MG63 (cell line): ENCODE data around the gene HNRNPF. TPM values are rescaled to one million over a fixed set of nuclear protein-coding genes. Genes with fewer than 3 reads are reported as not detected.
A peak's percentile ranks its signal among the peaks of the same experiment; 100 is the strongest.
"Not testable (repeated sequence)": the region's sequence is repeated elsewhere in the genome, so short reads cannot be mapped to it uniquely, and the experiment has no call there.

ENCODE experiments used
- DNase-seq: peaks from one replicate; pipeline ENCODE4 v3.0.0-alpha.2; 2020
- H3K27me3 ChIP-seq: fragments of 250-450 bp; sonication (Bioruptor Pico); 2 replicates; pipeline ENCODE4 v1.5.1; 2020; ENCODE audit warnings: mild to moderate bottlenecking, moderate library complexity
- H3K36me3 ChIP-seq: fragments of 250-450 bp; sonication (Bioruptor Pico); 2 replicates; pipeline ENCODE4 v1.5.1; 2020; ENCODE audit warnings: mild to moderate bottlenecking, moderate library complexity
- H3K4me3 ChIP-seq: fragments of 250-450 bp; sonication (Bioruptor Pico); 2 replicates; pipeline ENCODE4 v1.5.1; 2020; ENCODE audit warnings: mild to moderate bottlenecking, moderate library complexity
- H3K9me3 ChIP-seq: fragments of 250-450 bp; sonication (Bioruptor Pico); 2 replicates; pipeline ENCODE4 v1.5.1; 2020; ENCODE audit warnings: mild to moderate bottlenecking, moderate library complexity
- total RNA-seq: library from RNA; depleted of rRNA; stranded (reverse); fragments of >200 nt; shearing (Covaris generic); gene quantifications from 2 replicates; pipeline ENCODE4 v1.2.3, GENCODE V29; 2014; ENCODE audit warnings: low replicate concordance

The HNRNPF gene
- total RNA-seq, 1 experiment from 2014 or later = 286 TPM

DNA sequence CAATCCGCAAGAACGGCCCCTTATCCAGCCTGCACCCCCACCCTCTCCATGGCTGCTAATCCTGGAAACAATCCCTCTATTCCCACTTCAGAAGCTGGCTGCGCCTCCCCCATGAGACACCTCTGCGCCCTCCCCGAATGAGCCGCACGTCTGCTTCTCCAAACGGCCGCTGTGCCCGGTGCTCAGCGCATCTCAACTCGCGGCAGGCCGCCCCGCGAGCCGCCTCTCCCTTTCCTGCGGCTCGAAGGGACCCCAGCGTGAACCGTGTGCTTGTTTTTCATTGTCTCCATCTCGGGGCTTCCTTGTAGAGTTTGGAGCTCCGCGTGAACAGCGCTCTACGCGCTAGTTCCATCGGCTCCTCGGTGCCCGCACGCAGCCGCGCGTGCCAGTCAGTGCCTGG is 58.3 kb downstream of the HNRNPF start:
- Histone ChIP-seq H3K36me3 (no peaks in the 10 kb centered on the region), H3K27me3 (no peaks in the 10 kb centered on the region), H3K9me3 (no peaks in the 10 kb centered on the region), H3K4me3 (no peak overlapping the region)
- no peak for DNase-seq

DNA sequence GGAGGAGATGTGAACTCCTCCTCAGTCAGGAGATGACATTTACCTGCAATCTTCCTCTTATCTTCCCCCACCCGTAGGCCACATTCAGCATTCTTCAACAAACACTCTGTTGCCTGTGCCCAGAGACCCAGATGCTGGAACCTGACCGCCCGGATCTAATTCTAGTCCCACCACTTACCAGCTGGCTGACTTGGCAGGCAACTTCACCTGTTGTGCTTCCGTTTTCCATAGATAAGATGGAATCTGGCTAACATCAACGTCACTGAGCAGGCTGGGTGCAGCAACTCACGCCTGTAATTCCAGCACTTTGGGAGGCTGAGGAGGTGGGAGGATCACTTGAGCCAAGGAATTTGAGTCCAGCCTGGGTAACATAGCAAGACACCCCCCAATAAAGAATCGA is 58.8 kb downstream of the HNRNPF start:
- H3K9me3 ChIP-seq = no peaks in the 10 kb centered on the region
- no peaks in the 10 kb centered on the region for H3K36me3 ChIP-seq
- no peaks in the 10 kb centered on the region for H3K27me3 ChIP-seq
- no peak overlapping the region for H3K4me3 ChIP-seq
- DNase-seq = no peak

GRCh38 chr10:43348511-43349312 is 60.3 kb downstream of the HNRNPF start:
- Histone ChIP-seq H3K27me3 (no peaks in the 10 kb centered on the region), H3K4me3 (no peak overlapping the region), H3K36me3 (no peaks in the 10 kb centered on the region), H3K9me3 (no peaks in the 10 kb centered on the region)
- peak; percentile 70 for DNase-seq

GRCh38 chr10:43347997-43348396 is 61.0 kb downstream of the HNRNPF start:
- Histone ChIP-seq H3K27me3 (no peaks in the 10 kb centered on the region), H3K36me3 (no peaks in the 10 kb centered on the region), H3K9me3 (no peaks in the 10 kb centered on the region), H3K4me3 (no peak overlapping the region)
- DNase-seq = no peak

DNA sequence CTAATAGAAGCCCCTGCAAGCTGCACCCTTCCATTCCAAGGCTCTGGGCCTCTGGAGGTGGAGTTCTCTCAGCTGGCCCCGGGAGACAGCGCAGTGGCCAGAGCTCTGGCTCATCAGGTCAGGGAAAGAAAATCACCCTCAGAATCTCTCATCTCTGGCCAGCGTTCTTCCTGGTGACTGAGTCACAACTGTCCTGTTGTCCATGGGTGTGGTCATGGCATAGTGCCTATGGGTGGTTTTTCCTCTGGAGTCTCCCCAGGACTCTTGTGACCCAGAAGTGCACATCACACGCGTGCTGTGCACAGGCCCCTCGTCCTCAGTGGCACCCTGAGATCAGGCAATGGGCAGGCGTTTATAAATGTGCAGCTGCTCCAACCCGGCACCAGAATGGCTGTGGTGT is 64.9 kb downstream of the HNRNPF start:
- Histone ChIP-seq H3K27me3 (no peaks in the 10 kb centered on the region), H3K4me3 (no peak overlapping the region), H3K36me3 (no peaks in the 10 kb centered on the region), H3K9me3 (no peaks in the 10 kb centered on the region)
- peak; percentile 20 for DNase-seq

GRCh38 chr10:43343126-43343525 is 65.9 kb downstream of the HNRNPF start:
- DNase-seq = no peak
- Histone ChIP-seq H3K27me3 (no peaks in the 10 kb centered on the region), H3K4me3 (no peak overlapping the region), H3K9me3 (no peaks in the 10 kb centered on the region), H3K36me3 (no peaks in the 10 kb centered on the region)

GRCh38 chr10:43342279-43343125 is 66.5 kb downstream of the HNRNPF start:
- DNase-seq = no peak
- no peaks in the 10 kb centered on the region for H3K9me3 ChIP-seq
- no peak overlapping the region for H3K4me3 ChIP-seq

GRCh38 chr10:43341450-43341849 is 67.5 kb downstream of the HNRNPF start:
- H3K9me3 ChIP-seq = no peaks in the 10 kb centered on the region
- no peak for DNase-seq
- no peaks in the 10 kb centered on the region for H3K36me3 ChIP-seq

More at GRCh38 chr10:43342279-43343125, 66.5 kb downstream of the HNRNPF start:
- Histone ChIP-seq H3K36me3 (no peaks in the 10 kb centered on the region), H3K27me3 (no peaks in the 10 kb centered on the region)

DNA sequence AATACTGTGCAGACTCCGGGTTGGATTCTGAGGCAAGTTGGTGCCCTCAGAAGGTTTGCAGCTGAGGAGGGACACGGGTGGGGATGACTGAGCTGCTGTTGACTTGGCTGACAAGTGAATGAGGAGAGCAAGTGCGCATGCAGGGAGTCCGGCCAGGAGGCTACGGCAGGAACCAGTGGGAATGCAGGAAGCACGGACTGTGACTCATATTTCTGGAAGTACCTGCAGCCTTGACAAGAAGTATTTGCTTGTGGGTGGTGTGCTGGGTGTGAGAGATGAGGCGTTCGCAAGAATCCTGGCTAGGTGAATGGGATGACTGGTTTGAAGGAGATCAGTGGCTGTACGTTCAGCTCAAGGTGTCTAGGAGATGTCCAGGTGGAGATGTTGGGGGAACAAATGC is 68.4 kb downstream of the HNRNPF start:
- Histone ChIP-seq H3K9me3 (no peaks in the 10 kb centered on the region), H3K4me3 (no peak overlapping the region), H3K27me3 (no peaks in the 10 kb centered on the region), H3K36me3 (no peaks in the 10 kb centered on the region)
- DNase-seq = peak; percentile 39

More at GRCh38 chr10:43341450-43341849, 67.5 kb downstream of the HNRNPF start:
- H3K4me3 ChIP-seq = no peak overlapping the region
- no peaks in the 10 kb centered on the region for H3K27me3 ChIP-seq

DNA sequence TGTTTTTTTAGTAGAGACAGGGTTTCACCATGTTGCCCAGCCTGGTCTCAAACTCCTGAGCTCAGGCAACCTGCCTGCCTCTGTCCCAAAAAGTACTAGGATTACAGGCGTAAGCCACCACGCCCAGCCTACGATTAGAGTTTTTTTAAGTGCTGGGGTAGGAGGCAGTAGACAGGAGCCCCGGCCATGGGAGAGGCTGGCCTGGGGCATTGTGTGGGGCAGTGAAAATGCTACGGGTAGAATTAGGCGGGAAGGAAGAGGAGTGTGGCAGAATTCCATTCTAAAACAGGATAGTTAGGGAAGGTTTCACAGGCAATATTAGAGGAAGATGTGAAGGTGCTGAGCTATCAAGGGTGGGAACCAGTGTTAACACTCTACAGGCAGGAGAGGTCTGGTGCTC is 68.9 kb downstream of the HNRNPF start:
- no peak for DNase-seq
- no peaks in the 10 kb centered on the region for H3K9me3 ChIP-seq

DNA sequence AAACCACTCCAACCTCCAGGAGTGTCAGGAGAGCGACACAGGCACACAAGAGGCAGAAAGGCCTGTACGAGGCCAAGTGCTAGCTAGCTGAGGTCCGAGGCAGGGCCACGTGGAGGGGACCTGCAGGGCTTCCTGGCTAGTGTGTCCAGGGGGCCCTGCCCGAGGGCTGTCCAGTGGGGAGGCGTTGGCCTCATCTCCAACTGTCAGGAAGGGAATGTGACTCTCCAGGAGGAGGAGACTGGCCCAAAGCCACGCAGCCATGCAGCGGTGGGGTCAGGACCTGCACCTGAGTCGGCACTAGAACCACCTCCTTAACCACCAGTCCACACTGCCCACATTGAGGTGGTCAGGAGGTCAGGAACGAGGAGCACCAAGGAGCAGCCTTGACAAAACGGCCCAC is 69.8 kb downstream of the HNRNPF start:
- DNase-seq = no peak

More for the DNA sequence above, 68.9 kb downstream of the HNRNPF start:
- Histone ChIP-seq H3K27me3 (no peaks in the 10 kb centered on the region), H3K4me3 (no peak overlapping the region), H3K36me3 (no peaks in the 10 kb centered on the region)

DNA sequence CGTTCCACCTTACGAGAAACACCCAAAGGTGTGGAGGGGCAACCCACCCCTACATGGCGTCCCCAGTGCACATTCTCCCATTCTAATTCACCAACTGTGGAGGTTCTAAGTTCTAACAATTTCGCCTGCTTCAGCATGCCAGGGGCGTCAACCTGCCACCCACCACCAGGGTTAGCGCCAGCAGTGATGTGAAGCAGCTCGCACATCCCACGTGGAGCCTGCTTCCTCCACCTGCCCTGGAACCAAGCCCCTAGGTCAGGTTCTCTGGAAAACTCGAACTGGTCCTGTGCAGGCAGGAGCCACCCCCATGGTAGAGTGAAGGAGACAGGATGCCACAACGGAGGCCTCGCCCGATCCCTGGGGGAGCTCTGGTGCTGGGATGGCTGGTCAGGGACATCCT is 70.9 kb downstream of the HNRNPF start:
- Histone ChIP-seq H3K9me3 (no peaks in the 10 kb centered on the region), H3K36me3 (no peaks in the 10 kb centered on the region), H3K27me3 (no peaks in the 10 kb centered on the region), H3K4me3 (no peak overlapping the region)
- DNase-seq = no peak

More for the DNA sequence above, 69.8 kb downstream of the HNRNPF start:
- H3K9me3 ChIP-seq = no peaks in the 10 kb centered on the region
- H3K27me3 ChIP-seq = no peaks in the 10 kb centered on the region
- H3K4me3 ChIP-seq = no peak overlapping the region
- H3K36me3 ChIP-seq = no peaks in the 10 kb centered on the region

DNA sequence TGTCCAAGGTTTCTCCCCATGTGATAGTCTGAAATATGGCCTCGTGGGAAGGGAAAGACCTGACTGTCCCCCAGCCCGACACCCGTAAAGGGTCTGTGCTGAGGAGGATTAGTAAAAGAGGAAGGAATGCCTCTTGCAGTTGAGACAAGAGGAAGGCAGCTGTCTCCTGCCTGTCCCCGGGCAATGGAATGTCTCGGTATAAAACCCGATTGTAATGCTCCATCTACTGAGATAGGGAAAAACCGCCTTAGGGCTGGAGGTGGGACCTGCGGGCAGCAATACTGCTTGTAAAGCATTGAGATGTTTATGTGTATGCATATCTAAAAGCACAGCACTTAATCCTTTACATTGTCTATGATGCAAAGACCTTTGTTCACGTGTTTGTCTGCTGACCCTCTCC is 71.5 kb downstream of the HNRNPF start:
- H3K27me3 ChIP-seq, DNase-seq, H3K9me3 ChIP-seq, H3K4me3 ChIP-seq, H3K36me3 ChIP-seq: not testable (repeated sequence)

DNA sequence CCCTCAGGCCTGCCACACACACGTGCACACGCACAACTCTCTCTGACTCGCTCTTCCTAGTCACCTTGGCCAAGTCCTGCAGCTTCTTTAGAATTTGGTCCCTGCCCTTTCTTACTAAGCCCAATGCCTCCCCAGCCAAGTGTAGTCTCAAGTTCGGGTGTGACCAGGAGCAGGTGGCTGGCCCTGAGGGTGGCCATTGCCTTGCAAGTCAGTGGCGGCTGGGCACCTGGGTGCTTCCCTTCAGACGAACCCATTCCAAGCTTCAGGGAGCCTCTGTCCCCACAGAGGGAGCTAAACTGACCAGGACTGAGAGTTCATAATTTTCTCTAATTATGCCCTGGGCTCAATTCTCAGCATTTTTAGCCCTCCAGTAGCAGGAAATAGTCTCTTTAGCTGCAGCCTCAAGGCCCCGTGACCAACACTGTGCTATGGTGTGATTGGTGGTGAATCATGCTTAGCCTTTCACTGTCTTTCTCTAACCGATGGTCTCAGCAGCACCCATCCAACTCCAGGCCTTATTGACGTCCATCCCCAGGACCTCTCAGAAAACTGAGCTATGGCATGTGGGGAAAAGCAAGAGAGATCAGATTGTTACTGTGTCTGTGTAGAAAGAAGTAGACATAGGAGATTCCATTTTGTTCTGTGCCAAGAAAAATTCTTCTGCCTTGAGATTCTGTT is 72.2 kb downstream of the HNRNPF start:
- DNase-seq = no peak
- no peaks in the 10 kb centered on the region for H3K27me3 ChIP-seq
- H3K4me3 ChIP-seq = no peak overlapping the region
- H3K9me3 ChIP-seq = no peaks in the 10 kb centered on the region
- H3K36me3 ChIP-seq = no peaks in the 10 kb centered on the region

GRCh38 chr10:43336061-43336460 is 72.9 kb downstream of the HNRNPF start:
- Histone ChIP-seq H3K9me3 (no peaks in the 10 kb centered on the region), H3K27me3 (no peaks in the 10 kb centered on the region), H3K4me3 (no peak overlapping the region), H3K36me3 (no peaks in the 10 kb centered on the region)
- DNase-seq = no peak
